T-helper 9 cell (primary cell): ENCODE measurements around the gene SIRPA.

Experiments
- DNase-seq: peaks from one replicate; pipeline ENCODE4 v3.0.0-alpha.2; 2020

The SIRPA gene

DNA sequence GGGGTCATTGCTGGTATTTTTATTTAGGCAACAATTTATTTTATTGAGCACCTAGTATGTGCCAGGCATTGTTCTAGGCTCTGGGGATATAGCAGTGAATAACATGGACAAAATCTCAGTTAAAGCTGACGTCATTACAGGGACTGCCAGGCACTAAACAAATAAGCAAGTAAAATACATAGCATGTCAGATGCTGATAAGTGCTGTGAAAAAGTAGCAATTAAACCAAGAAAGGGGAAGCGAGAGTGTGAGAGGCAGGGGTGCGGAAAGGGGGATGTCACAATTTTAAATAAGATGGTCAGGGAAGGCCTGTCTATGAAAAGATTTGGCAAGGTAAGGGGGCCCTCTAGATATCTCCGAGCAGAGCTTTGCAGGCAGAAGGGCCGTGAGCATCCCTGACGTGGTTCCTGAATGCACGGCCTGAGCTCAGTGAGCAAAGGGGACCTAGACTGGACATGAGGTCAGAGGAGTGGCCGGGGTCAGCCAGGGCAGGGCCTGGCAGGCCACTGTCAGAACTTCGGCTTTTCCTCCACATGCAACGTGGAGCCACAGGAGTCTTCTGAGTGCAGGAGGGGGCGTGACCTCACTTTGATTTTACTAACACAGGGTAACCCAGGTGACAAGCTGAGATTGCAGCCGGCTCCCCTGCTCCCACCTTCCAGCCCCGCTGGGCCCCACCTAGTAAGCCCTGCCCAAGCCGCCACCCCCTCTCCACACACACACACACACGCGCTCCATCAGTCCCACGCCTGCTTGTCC lies 24.2 kb upstream of the SIRPA start:
- no peak for DNase-seq

DNA sequence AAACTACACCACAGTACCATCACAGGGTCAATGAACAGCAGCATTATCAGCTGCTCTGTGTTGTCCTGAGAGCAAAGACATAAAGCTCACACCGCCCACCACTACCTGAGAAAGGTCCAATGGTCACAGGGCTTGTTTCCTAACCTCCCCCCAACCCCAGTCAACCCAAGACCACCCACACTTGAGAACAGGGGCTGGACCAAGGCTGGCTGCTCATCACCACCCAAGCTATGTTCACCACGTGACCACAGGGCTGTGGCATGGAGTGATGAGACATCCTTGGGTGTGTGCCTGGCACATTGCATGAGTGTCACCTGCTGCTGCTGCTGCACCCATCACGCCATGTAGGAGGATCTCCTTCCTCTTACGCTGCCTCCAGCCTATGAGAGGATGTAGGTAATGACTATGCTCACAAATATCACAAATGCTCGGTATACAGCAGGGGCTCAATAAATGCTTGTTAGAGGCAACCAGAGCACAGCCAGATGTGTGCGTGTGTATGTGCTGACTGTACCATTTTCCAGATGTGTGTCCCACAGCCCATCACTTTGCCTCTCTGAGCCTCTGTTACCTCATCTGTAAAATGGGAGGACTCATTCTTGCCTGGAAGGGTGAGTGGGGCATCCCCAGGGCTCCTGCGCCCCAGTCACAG lies 23.3 kb upstream of the SIRPA start:
- DNase-seq = no peak

DNA sequence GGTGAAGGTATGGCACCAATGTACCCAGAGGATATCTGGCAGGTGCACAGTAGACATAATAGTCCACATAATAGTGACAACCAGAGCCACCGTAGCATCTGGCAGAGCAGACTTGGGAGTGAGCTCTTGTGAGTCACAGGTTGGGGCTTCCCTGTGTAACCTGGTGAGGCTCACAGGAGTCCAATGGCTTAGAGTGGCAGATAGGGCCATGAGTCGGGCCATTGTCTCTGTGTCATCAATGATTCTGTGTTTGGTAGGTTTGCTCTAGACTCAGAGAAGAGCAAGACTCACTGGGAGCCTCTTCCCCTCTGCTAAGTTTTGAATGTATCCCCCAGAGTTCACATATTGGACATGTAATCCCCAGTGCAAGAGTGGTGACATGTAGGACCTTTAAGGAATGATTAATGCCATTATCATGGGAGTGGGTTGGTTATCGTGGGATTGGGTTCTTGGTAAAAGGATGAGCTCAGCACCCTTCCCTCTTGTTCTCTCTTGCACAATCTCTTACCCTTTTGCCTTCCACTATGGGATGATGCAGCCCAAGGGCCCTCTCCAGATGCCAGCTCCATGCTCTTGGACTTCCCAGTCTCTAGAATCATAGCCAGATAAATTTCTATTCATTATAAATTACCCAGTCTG lies 22.6 kb upstream of the SIRPA start:
- no peak for DNase-seq

DNA sequence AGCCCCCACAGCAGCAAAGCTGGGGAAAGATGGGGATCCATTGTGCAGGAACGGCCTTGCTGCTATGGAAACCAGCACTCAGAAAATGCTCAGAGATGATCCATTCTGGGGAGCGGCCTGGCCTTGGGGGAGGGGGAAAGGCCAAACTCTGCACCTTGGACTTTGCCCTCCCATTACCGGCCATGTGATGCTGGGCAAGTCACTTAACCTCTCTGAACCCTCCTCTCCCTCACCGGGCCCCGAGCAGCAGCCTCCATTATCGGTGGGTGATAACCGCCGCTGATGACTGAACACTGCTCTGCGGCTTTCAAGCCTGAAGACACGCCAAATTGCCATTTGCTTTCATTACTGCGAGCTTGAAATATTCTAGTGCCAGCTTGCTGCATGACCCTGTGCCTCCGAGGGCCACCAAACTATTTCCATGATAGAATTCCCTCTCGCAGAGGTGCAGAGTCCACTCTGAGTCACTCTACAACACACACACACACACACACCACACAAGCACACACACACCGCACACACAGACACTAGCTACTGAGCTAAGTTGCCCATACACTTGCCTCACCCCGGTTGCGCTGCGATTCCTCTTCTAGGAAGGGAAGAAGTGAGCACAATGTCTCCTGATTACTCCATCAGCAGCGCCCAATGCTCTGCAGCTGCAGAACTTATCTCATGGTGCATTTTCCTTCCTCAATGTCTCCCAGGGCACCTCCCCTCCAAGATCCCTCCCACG lies 20.6 kb upstream of the SIRPA start:
- DNase-seq = no peak

DNA sequence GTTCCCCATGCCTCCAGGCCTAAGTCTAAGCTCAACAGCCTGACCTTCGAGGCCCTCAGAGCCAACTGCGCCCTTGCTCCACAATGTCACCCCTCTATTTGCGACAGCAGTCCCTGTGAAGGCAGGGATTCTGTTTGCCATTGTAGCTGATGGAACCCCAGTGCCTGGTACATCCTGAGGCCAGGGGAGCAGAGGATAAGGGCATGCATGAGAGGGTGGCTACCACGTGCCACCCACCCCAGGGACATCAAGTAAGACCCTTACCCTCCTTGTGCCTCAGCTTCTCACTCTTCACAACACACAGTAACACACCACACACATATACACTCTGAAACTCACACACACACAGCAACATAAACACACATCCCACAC lies 20.0 kb upstream of the SIRPA start:
- no peak for DNase-seq

DNA sequence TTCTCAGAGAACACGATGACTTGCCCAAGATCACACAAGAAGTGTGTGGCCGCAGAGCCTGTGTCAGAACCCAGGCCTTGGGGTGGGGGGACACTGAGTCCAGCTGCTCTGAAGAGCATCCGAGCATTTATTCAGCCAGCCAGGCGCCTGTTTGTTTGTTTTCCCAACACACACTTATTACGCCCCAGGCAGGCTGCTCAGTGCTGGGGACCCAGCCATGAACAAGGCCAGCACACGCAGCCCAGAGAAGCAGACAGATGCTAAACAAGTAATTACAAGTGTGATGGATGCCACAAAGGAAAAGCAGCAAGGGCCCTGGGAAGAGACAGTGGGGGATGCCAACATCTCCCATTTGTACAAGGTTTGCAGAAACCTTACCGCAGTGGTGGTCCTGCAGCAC lies 19.4 kb upstream of the SIRPA start:
- no peak for DNase-seq

DNA sequence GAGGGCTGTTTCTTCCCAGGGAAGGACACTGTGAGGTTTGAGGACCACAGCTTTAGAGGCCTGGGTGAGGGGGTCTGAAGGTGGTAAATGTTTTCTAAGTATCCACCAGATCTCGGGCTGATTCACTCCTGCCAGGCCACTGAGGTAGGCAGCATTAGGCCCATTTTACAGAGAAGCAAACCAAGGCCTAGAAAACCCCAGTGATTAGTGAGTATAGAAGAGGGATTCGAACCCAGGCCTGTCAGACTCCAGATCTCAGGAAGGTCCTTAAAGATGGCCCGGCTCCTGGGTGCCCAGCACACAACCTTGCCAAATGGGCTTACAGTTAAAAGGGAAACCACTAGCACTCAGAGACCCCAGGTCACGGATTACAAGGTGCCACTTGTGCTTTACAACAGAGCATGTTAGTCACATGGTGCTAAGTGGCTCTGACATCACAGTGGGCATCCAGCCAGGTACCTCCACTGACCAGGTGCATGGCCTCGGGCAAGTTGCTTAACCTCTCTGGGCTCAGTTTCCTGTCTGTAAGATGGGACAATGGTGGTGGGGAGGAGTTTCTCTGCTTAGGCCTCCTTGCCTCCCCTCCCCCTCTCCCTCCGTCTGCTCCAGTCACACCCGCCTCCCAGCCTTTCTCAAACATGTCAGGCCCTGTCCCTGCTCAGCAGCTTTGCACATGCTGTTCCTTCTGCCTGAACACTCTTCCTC lies 18.8 kb upstream of the SIRPA start:
- no peak for DNase-seq

DNA sequence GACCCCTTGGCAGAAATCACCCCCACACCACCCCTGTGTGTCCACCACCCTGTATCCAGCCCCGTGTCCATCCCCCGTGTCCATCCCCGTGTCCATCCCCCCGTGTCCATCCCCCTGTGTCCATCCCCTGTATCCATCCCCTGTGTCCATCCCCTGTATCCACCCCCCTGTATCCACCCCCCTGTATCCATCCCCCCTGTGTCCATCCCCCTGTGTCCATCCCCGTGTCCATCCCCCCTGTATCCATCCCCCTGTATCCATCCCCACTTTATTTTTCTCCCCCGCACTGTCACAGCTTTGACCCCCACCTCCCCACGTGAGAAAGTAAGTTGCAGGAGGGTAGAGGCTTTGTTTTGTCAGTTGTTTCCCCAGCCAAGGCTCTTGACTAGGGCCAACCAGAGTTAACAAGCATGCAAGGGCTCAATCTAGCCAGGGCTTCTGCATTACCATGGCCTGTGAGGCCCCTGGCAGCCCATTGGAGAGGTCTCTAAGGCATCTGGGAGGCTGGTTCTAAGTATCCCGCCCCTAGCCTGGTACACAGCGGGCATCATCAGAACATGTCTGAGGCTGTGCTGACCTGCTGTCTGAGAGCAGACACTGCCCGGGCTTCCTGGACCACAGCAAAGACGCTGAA lies 18.1 kb upstream of the SIRPA start:
- peak; percentile 3 for DNase-seq

DNA sequence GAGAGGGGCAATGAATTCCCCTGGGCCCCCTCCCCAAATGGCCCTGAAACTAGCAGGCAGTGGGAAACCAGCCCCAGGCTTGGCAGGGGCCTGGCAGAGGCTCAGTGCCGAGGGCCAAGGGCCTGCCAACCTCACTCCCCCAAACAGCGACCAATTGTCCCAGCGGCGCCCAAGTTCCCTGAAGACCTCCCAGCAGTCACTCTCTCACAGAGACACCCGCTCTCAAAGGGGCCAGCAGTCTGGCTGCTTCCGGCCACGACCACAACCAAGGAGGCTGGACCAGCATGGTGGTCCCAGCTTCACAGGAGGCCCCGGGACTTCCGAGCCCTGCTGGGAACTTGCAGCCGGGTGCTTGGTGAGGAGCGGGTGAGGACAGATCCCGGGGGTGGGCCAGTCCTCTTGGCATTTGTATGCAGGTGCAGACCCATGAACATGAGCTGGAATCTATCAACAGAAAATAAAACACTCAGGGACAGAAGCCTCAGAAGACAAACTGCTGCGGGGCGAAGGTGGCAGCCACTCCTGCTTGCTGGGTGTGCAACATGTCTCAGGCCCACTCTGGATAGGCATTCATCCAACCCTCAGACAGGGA lies 17.5 kb upstream of the SIRPA start:
- DNase-seq = no peak

DNA sequence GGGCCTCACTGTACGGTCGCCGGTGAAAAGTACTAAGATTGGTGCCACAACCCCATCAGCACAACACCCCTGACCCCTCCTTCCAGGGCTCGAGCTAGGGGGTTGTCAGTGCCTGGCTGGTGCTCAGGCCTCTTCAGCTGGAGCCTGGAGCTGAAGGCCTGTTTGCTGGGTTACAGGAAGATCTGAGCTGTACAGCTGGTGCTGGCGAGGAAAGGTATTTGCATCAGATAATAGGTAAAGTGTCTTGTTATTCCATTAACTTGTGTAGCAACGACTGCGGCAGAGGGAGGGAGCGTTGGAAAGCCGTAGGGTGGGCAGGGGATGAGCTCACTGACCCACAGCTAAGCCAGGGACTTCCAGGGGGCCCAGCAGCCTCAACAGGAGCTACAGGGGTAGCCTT lies 15.8 kb upstream of the SIRPA start:
- DNase-seq = no peak

DNA sequence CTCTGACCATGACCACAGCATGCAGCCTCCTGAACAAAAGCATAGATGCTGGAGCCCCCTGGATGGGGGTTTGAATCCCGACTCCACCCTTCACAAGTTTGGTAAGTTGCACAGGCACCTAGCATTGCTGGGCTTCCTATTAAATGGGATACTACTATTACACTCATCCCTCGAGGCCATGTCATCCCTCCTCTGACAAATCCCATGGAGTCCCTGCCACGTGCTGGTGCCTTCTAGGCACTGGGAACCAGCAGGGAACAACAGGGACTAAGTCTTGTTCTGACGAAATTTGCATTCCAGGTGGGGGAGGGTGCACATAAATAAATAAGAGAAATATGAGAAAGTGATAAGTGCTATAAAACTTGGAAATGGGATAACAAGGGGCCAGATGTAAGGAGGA lies 15.3 kb upstream of the SIRPA start:
- no peak for DNase-seq

DNA sequence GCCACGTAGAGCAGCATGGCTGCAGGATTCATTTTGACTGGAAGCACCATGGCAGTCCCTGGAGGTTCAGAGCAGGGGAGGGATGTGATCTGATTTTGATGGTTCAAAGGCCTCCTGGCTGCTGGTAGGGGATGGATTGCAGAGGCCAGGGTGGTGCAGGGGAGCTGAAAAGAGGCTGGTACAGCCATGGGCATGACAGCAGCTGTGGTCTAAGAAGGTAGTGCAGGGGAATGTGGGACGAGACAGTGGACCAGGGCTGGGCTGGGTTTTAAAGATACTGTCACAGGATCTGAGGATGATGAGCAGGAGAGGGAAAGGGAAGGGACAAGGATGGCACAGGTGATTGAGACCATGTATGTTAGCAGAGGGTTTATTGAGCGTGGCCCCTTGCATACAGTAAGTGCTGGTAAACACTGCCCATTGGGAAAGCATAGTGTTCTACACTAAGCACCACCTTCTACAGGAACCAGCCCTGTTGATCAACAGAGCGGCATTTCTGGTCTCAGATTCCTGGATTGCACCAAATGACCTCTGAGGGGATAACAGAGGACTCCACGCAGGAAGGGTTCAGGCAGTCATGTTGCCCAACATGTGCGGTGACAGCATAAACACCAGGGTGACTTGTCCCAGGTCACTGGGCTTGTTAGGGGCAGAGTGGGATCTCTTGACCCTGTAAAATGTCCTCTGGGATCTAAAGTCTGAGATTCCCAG lies 14.5 kb upstream of the SIRPA start:
- no peak for DNase-seq

DNA sequence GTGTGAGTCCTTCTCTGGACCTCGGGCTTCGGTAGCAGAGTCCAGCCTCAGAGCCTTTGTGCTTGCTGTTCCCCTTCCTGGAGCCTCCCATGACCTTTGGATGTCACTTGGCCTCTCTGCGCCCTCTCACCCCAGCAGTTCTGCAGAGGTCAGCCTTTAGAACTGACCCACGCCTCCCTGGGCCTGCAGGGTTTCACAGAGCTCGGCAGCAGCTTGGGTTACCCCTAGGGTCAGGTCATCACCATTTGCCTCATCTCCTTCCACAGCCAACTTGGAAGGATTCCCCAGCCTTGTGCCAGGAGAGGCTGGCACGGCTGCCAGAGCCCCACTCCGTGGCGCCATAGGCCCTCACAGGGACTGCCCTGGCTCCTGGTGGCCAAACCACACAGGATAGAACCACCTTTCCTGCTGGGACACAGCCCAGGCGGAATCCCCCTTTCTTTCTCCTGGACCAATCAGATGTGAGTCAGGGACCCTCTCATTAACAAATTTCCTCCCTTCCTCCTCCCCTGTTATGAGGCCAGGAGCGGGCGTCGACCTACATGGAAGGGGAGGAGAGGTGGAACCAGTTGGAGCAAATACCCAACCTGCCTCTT lies 13.9 kb upstream of the SIRPA start:
- DNase-seq = no peak

DNA sequence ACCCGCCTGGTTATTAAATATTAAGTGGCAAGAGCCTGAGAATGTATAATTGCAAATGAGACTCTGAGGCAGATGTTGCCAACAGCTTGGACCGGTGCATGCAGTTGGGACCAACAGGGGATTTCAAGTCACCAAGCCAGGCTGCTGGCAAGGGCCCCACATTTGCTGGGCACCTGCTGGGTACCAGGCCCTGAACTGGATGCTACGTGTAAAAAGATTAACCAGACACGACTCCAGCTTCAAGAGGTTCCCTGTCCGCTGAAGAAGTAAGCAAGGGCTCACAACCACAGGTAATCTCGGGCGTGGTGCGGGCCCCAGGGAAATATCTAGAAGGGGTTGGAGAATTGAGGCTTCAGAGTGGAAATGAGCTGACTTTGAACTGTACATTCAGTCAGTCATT lies 13.2 kb upstream of the SIRPA start:
- no peak for DNase-seq

DNA sequence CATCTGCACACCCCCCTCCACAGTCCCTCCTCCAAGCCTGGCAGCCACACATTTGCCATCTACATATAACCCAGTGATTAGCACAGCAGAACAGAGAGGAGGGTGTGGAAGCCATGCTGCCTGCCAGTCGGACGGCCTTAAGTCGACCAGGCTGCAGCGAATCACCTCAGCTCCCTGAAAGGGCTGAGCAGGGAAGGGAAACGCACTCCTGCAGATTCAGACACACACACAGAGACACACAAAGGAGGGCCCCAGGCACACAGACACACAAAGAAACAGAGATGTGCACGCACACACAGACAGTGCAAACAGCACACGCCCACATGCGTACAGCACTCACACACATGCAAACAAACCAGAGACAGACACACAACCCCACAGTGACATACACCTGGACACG lies 11.2 kb upstream of the SIRPA start:
- DNase-seq = no peak

DNA sequence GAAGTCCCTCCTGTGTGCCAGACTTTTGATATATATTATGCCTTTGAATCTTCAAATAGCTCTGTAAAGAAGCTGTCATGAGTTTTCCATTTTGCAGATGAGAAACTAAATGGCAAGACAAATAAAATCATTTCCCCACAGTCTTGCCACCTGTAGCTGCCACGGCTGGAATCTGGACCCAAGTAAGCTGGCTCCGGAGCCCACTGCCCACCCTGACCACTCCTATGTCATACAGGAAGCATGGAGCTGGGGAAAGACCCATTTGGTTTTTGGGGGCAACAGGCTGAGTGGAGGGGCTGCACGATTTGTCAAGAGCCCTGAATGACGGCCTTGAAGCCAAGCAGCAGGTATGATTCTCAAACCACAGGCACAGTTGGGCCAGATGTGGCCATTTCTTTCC lies 10.0 kb upstream of the SIRPA start:
- DNase-seq = no peak

DNA sequence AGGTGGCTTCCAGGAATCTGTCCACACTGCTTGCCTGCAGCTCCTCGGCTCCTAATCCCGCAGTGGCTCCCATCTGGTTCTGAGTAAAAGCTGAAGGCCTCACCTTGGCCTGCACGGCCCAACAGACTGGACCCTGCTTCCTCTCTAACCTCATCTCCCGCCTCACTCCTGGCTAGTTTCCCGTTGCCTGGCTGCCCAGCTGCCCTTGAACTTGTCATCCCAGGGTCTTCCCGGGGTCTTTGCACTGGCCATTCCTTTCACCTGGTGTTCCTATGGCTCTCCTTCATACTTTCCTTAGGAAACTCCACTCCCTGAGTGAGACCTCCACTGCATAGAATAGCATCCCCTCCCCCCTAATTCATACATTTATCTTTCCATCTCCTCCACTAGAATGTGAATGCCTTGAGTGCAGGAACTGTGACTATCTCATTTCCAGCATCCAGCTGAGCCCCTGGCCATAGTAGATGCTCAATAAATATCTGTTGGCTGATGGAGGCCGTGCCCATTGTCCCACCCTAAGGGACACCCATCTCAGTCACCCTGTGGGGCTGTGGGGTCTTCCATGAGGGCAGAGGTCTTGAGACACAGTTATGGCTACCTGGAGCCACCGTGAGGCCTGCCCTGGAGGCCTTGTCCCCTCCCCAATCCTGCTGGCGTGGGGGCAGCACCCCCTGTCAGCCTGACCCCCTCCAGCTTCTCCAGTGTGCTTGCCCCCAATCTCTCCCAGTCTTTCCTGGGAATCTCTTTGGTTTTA lies 9.1 kb upstream of the SIRPA start:
- DNase-seq = no peak

DNA sequence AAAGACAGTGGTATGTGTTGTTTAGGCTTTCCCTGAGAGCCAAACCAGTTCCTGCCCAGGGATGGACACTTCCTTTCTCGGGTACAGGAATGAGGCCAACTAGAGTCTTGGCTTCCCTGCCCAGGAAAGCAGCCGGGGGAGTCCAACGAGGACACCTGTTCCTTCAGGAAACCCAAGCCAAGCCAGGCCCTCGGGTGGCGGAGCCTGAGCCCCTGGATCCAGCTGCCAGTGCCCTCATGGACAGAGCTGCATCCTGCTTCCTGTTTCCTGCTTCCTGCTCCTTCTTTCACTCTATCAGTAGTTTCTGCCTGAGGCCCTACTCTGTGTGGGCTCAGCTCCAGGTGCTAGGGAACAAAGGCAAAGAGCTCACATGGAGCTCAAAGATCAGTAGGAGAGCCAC lies 7.9 kb upstream of the SIRPA start:
- no peak for DNase-seq

DNA sequence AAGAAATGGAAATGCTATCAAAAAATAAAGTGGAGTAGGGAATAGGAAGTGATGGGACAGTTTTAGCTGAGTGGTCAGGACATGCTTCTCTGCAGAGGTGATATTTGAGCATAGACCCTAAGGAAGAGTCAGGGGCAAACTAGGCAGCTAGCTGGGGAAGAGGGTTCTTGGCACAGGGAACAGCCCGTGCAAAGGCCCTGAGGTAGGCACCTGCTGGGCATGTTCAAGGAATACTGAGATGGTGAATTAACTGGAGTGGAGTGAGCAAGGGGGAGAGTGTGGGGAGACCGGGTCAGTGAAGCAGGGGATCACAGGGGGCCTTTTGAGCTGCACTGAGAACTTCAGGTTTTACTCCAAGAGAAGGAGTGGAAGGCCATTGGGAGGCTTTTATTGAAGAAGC lies 7.5 kb upstream of the SIRPA start:
- DNase-seq = no peak

DNA sequence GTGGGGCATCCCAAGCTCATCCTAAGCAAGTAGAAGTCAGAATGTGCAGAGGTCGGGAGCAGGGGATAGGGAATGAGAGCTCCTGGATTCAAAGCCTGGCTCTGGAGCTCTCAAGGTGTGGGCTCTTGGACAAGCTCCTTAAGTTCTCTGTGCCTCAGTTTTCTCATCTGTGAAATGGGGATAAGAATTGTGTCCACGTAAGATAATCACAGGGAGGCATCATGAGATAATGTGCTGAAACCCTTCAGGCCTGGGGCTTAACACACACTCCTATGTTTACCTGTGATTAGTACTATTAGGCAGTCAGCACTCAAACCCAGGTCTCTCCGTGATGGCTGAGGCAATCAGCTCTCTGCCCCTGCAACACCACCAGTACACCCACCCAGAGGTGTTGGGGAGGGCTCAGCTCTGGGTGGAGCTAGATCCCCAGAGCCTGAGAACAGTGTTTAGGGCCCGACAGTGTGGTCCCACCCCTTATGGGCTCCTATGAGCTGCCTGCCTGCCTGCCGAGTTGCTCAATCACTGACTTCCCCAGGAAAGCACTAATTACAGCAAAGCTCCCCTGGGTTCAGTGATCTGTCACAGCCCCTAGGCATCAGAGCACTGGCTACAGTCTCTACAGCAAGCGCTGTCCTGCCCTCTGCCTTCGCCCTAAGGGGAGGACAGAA lies 6.3 kb upstream of the SIRPA start:
- DNase-seq = no peak
